ENCODE results near the gene TECRL. TPM values are rescaled to one million over a fixed set of nuclear protein-coding genes. Genes with fewer than 3 reads are reported as not detected.

The TECRL gene, protein sequence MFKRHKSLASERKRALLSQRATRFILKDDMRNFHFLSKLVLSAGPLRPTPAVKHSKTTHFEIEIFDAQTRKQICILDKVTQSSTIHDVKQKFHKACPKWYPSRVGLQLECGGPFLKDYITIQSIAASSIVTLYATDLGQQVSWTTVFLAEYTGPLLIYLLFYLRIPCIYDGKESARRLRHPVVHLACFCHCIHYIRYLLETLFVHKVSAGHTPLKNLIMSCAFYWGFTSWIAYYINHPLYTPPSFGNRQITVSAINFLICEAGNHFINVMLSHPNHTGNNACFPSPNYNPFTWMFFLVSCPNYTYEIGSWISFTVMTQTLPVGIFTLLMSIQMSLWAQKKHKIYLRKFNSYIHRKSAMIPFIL
- polyA plus RNA-seq, result not detected

DNA sequence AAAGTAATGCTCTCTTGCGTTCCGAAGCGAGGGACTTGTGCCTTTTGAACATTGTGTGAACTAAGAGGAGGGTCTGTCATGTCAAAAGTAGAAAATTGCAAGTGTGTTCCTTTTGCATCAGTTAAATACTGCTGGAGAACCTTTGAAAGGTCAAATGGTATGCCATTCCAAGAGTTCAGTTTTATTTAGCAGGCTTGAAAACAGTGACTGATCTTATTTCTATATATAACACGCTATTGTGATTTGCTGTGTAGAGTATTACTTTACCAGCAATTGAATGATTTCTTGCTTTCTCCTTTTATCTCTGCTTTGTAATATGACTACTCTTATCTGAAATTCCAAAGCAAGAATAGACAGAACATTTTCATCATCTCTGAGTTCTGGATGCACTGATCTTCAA, at the start of gene TECRL:
TSS of gene TECRL (minus strand) at position 151 of the 400 bp plus-strand sequence. CDS start at position 52, 99 bp downstream.
- no peaks in the 10 kb centered on the region for H3K36me3 Mint-ChIP-seq
- H3K4me3 Mint-ChIP-seq, result no peak within 1 kb of the TSS

DNA sequence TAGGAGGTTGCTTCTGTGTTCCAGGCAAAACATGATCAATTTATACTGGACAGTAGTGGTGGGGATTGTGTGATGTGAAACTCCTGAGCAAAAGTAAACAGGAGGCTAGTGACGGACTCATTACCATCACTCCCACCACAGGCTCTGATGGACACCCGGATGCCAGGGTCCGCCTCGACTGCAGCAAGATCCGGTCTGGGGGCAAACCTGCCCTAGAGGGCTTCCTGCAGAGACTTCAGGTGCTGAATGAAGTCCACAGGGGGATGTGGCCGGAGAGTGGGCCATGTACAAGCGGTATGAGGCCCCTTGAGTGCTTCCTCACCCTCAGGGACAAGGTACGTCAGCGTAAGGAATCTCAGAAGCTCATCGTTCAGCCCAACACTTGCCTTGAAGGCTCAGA, 23.4 kb upstream of the TECRL start:
- Mint-ChIP-seq H3K4me3 (no peak overlapping the region), H3K27ac (no peak overlapping the region), H3K4me1 (no peaks in the 10 kb centered on the region), H3K9me3 (peaks cover 5 to 16% (median 6%) of the 10 kb centered on the region in 3 donors), H3K36me3 (peaks cover 2% of the 10 kb centered on the region), H3K27me3 (no peaks in the 10 kb centered on the region)

More for the DNA sequence above, at the start of gene TECRL:
- Mint-ChIP-seq H3K9me3 (peaks cover 0 to 6% (median 6%) of the 10 kb centered on the region in 3 donors), H3K27me3 (peaks cover 1% of the 10 kb centered on the region), H3K4me1 (no peaks in the 10 kb centered on the region), H3K27ac (no peak within 1 kb of the TSS)

DNA sequence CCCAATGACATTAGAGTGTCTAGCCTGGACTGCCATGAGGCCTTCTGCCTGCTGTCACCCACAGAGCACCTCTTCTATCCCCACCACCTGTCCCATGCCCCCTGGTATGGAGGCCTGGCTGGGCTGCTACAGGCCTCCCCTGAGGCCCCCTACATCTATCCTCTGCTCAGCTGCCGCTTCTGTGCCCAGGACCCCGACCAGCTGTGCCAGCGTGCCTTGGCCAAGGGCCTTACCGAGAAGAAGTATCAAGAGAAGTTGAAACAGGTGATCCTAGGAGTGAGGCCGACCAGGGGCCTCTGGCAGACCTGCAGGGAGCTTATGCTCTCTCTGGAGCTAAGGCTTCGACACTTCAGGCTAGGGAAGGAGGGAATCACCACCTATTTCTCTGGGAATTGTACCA, 21.7 kb upstream of the TECRL start:
- Mint-ChIP-seq H3K4me1 (no peaks in the 10 kb centered on the region), H3K27ac (no peak overlapping the region), H3K9me3 (peaks cover 4 to 16% (median 7%) of the 10 kb centered on the region in 3 donors), H3K27me3 (no peaks in the 10 kb centered on the region), H3K4me3 (no peak overlapping the region), H3K36me3 (peaks cover 2% of the 10 kb centered on the region)

DNA sequence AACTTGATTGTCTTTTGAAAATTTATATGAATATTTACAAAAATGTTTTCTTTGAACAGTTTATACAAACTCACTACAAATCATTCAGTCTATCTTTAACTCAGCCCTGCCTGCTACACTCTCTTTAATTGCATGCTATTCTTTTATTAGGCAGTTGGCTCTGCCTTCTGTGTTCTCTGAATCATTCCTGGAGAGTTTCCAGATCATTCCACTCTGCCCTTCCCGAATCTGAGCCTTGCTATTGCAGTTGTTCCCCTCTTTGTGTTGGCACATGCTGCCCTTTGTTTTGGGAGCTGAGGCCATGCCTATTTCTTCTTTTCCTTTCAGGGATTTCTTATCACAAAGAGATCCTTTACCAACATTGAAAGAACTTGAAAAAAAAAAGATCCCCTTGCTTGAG, 8.7 kb upstream of the TECRL start:
- Mint-ChIP-seq H3K9me3 (peaks cover 0 to 4% (median 3%) of the 10 kb centered on the region in 3 donors), H3K4me1 (no peaks in the 10 kb centered on the region), H3K27ac (no peak overlapping the region), H3K36me3 (no peaks in the 10 kb centered on the region), H3K27me3 (no peaks in the 10 kb centered on the region), H3K4me3 (no peak overlapping the region)

DNA sequence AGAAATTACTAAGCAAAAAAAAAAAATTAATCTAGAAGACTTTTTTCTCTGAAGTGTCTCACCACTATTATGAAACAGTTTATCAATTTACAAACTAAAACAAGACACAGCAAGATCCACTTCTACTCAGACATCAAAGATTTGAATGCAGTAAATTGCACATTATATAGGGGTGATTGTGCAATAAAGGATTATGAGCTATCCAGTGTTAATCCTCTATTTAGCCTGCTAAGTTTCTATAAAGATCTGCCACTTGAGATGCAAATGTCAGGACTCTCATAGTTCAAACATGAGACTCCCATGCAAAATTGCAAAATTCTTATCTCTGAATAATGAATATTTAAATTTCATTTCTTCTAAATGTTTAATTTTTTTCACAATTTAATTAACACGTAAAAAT, 2.2 kb downstream of the TECRL start:
- no peak overlapping the region for H3K27ac Mint-ChIP-seq
- no peak overlapping the region for H3K4me3 Mint-ChIP-seq
- H3K36me3 Mint-ChIP-seq, result no peaks in the 10 kb centered on the region
- H3K27me3 Mint-ChIP-seq, result peaks cover 1% of the 10 kb centered on the region
- H3K4me1 Mint-ChIP-seq, result no peaks in the 10 kb centered on the region
- H3K9me3 Mint-ChIP-seq, result peaks cover 0 to 4% (median 3%) of the 10 kb centered on the region in 3 donors

DNA sequence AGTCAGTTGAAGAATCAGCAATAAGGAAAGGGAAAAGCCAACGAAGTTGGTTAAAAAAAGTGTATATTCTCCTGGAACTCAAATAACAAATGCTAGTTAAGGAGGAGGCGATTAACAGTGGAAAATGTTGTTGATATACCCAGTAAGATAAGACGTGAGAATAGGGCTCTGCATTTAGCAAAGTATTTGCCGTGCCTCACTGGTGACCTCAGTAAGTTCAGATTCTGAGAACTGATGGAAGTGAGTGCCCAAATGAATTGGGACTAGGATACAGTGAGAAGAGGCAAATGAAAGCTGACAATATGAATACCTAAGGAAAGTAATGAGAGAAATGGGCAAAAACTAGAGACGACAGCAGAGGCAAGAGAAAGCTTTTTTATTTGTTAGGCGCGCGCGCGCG, 3.5 kb downstream of the TECRL start:
- H3K9me3 Mint-ChIP-seq, result peaks cover 0 to 4% (median 0%) of the 10 kb centered on the region in 3 donors

DNA sequence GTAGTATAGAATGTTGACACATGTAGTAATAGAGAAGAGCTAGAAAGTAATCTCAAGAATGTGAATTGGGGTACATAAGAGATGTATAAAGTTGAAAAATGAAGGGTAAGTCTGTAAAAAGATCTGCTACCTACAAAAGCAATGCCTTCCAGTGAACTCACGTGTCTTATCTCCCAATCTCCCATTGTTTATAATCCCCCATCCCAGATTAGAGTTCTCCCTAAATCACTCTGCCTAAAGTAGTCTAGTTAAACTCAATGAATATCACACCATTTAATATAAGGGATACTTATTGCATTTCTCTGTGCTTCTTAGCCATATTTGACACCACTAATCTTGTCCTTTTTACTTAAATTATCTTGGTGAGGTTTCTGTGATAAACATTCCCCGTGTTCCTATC, 6.6 kb downstream of the TECRL start:
- Mint-ChIP-seq H3K27me3 (peaks cover 1% of the 10 kb centered on the region), H3K27ac (no peak overlapping the region), H3K9me3 (peaks cover 0 to 2% (median 0%) of the 10 kb centered on the region in 3 donors), H3K4me1 (no peaks in the 10 kb centered on the region), H3K4me3 (no peak overlapping the region), H3K36me3 (no peaks in the 10 kb centered on the region)

More for the DNA sequence above, 3.5 kb downstream of the TECRL start:
- Mint-ChIP-seq H3K36me3 (no peaks in the 10 kb centered on the region), H3K27ac (no peak overlapping the region), H3K4me3 (no peak overlapping the region), H3K27me3 (peaks cover 1% of the 10 kb centered on the region), H3K4me1 (no peaks in the 10 kb centered on the region)

DNA sequence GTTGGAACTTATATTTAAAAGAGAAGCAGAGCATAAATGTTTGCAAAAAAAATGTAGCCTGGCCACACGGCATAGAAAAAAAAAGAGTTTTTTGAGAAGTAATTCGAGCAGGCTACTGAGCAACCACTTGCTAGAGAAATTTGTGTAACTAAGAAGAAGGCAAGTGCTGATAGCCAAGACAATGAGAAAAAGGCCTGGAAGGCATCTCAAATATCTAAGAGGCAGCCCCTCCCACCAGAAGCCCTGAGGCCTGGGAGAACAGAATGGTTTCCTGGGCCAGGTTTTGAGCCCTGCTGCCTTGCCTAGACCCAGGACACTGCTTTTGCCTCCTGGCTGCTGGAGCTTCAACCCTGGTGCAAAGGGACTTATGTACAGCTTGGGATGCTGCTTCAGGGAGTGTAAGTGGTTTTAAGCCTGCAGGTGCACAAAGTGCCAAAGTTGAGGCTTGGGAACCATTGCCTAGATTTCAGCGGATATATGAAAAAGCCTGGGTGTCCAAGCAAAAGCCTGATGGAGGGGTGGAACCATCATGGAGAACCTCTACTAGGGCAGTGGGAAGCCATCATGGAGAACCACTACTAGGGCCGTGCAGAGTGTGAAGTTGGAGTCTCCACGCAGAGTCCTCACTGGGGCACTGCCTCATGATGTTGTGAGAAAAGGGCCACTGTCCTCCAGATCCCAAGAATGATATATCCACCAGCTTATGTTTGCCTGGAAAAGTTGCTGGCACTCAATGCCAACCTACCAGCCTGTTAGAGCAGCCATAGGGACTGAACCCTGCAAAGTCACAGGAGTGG, 9.7 kb downstream of the TECRL start:
- no peaks in the 10 kb centered on the region for H3K4me1 Mint-ChIP-seq
- peaks cover 0 to 3% (median 2%) of the 10 kb centered on the region in 3 donors for H3K9me3 Mint-ChIP-seq
- no peaks in the 10 kb centered on the region for H3K36me3 Mint-ChIP-seq
- no peak overlapping the region for H3K27ac Mint-ChIP-seq
- H3K4me3 Mint-ChIP-seq, result no peak overlapping the region
- H3K27me3 Mint-ChIP-seq, result no peaks in the 10 kb centered on the region

DNA sequence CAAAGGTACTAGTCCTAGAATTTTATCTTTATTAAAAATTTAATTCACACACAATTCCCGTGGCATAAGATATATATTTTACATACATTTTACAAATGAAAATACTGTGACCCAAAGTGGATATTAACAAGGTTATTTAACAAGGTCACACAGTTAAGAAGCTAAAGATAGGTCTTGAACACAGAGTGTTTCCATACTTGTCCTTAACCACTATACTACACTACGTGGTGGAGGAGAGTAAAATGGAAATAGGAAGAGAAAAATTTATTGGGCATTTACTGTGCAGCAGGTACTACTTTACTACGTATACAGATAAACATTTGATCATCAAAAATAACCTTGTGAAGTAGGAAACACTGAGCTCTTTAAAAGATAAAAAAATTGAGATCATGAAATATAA, 14.8 kb downstream of the TECRL start:
- H3K4me1 Mint-ChIP-seq, result no peaks in the 10 kb centered on the region
- H3K27me3 Mint-ChIP-seq, result no peaks in the 10 kb centered on the region
- H3K36me3 Mint-ChIP-seq, result no peaks in the 10 kb centered on the region
- peaks cover 0 to 3% (median 2%) of the 10 kb centered on the region in 3 donors for H3K9me3 Mint-ChIP-seq
- no peak overlapping the region for H3K27ac Mint-ChIP-seq
- H3K4me3 Mint-ChIP-seq, result no peak overlapping the region

DNA sequence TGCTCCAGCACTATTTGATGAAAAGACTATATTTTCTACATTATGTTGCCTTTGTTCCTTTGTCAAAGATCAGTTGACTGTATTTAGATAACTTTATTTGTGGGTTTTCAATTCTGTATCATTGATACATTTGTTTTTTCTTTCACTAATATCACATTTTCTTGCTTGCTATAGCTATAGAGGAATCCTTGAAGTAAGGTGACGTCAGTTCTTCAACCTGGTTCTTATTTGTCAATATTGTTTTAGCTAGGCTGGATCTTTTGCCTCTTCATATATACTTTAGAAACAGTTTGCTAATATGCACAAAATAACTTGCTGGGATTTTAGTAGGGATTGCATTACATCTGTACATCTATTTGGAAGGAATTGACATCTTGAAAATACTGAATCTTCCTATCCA, 21.0 kb downstream of the TECRL start:
- Mint-ChIP-seq H3K4me1 (no peaks in the 10 kb centered on the region), H3K27me3 (no peaks in the 10 kb centered on the region), H3K36me3 (no peaks in the 10 kb centered on the region), H3K9me3 (peaks cover 0 to 5% (median 3%) of the 10 kb centered on the region in 3 donors), H3K4me3 (no peak overlapping the region), H3K27ac (no peak overlapping the region)

DNA sequence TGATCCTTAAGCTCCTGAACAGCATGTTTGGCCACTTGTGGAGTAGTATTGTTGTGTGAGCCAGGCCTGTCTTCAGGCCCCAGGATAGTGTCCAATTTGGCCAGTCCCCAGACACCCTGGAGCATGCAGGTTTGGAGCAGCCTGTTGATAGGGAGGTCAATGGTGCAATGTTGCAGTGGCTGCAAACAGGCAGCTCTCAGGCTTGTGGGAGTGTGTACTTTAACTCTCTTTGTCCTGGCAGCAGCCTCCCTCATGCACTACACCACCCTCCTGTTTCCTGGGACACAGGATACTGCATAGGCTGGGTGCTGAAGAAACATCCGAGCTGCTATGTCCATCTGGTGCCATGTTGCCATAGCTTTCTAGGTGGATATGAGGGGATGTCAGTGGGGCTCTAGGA, 24.0 kb downstream of the TECRL start:
- no peak overlapping the region for H3K27ac Mint-ChIP-seq
- H3K4me3 Mint-ChIP-seq, result no peak overlapping the region
- no peaks in the 10 kb centered on the region for H3K4me1 Mint-ChIP-seq
- peaks cover 0 to 10% (median 8%) of the 10 kb centered on the region in 3 donors for H3K9me3 Mint-ChIP-seq
- H3K27me3 Mint-ChIP-seq, result no peaks in the 10 kb centered on the region
- no peaks in the 10 kb centered on the region for H3K36me3 Mint-ChIP-seq

DNA sequence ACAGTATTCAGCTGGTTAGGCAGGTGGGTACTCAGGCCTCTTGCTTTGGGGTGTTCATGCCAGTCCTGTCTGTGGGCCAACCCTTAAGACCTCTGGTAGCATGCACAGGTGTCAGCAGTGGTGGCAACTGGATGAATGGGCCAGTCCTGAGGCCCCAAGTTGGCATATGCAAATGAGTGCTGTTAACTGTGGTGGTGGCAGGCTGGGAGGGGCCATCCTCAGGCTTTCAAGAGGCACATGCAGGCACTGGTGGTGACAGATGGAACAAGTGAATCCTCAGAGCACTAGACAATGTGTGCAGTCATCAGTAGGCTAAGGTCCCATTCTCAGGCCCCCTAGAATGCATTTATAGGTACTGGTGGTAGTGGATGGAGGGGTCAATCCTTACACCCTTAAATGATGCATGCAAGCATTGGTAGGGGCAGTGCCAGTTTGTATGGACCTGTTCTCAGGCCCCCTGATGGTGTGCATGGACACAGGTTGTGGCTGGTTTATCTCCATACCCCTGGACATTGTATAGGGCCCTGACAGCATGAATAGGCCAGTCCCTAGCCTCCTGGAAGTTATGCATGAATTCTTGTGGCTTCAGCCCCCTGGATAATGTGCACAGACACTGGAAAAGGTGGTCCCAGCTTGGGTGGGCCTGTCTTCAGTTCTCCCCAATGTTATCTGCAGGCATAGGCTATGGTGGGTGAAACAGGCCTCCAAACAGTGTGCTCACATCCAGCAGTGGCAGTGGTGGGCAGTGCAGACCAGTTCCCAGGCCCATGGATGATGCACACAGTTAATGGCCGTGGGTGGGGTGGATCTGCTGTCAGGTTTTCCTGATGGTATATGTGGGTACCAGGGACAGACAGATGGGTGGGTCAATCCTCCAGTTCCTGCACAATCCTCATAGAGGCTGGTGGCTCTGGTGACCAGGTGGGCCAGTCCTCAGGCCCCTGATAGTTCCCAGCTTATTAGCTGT, 24.7 kb downstream of the TECRL start:
- Mint-ChIP-seq H3K36me3 (no peaks in the 10 kb centered on the region), H3K4me1 (no peaks in the 10 kb centered on the region), H3K27me3 (no peaks in the 10 kb centered on the region), H3K9me3 (peaks cover 0 to 10% (median 8%) of the 10 kb centered on the region in 3 donors), H3K27ac (no peak overlapping the region), H3K4me3 (no peak overlapping the region)

DNA sequence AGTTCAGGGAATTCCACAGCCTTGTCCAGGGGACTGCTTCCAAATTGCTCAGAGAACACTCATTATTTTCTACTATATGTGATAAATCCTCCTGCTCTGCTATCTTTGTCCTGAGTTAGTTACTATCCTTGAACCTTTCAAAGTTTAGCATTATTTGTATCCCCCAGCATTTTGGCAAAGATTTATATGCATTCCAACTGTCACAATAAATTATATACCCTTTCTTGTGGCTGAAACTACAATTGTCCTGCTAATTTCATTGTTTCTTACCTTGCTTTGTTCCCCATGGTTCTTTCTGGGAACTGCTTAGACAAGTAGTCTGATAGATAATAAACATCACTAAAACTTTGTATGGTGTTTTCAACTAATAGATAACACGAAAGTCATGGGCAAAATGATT, 40.5 kb downstream of the TECRL start:
- Mint-ChIP-seq H3K9me3 (peaks cover 0 to 17% (median 3%) of the 10 kb centered on the region in 3 donors), H3K4me3 (no peak overlapping the region), H3K27ac (no peak overlapping the region), H3K4me1 (no peaks in the 10 kb centered on the region), H3K27me3 (no peaks in the 10 kb centered on the region), H3K36me3 (no peaks in the 10 kb centered on the region)

DNA sequence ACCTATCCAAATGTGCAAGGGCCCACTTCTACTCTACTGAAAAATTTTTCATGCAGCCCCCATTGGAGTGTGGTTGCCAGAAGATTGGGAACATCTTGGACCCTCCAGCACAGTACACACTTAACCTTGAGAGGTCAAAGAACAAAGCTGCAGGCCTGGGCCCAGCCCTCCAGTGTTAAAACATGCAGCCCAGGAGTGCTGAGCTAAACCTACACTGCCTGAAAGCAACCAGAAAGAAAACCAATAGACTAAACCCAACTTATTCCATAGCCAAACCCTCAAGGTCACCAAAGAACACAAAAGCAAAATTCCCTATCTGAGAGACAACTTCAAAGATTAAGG, 47.9 kb downstream of the TECRL start:
- Mint-ChIP-seq H3K4me1 (no peaks in the 10 kb centered on the region), H3K36me3 (no peaks in the 10 kb centered on the region), H3K9me3 (peaks cover 2 to 25% (median 3%) of the 10 kb centered on the region in 3 donors), H3K27me3 (no peaks in the 10 kb centered on the region), H3K4me3 (no peak overlapping the region), H3K27ac (no peak overlapping the region)
